GM13977 (cell line): ENCODE measurements around the gene MFAP2.

Source experiments
- DNase-seq: peaks from one replicate; pipeline ENCODE4 v3.0.0; 2012; ENCODE audit warnings: low spot score
- in situ Hi-C: fragments of 300-500 bp; cut with MboI; formaldehyde crosslinking; loops from one replicate; pipeline ENCODE4 v1.12.0; 2022; ENCODE audit warnings: low sequenced_read_pairs, low pct_unique_long_range_greater_than_20kb, mixed read lengths, inconsistent platforms; ENCODE audit not compliant: unreplicated experiment
- TF ChIP-seq, protein P1 (sequence below): IDR thresholded peaks from 2 replicates; pipeline ENCODE4 v1.5.1; 2012; ENCODE audit warnings: mild to moderate bottlenecking, control low read depth; ENCODE audit not compliant: insufficient read depth; ENCODE audit errors: extremely low read depth, missing control alignments

The MFAP2 gene

DNA sequence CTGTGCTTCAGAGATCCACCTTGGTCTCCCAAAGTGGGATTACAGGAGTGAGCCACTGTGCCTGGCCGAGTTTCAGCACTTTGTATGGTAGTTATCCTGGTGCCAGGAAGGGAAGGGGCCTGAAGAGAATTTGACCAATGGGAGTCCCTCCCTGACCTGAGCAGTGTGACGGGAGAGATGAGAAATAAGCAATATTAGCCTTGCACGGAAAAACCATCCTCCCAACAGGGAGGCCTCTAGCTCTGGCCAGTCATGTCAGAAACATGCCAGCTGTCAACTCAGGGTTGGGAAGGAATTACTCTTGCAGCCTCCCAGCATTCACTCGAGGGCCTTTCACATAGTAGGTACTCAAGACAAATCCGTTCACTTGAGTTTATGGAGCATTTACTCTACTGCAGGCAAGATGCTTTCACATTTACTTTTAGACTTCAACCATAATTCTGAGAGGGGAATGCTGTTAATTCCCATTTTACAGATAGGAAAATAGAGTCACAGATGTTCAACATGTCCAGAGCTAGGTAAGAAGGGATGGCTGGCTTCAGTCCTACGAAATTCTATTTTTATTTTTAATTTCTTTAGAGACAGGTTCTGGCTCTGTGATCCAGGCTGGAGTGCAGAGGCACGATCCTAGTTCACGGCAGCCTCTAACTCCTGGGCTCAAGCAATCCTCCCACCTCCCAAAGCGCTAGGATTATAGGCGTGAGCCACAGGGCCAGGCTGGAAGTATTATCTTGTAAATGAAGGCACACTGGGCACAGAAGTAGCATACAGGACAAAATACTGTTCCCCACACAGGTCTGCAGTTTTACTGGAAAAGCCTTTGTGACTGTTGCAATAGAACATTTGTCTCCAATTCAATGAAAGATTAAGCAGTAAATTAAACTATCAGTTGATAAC, 34.5 kb upstream of the MFAP2 start:
- DNase-seq = no peak
- in situ Hi-C loops = no loop called here
- TF ChIP-seq, protein P1, sequence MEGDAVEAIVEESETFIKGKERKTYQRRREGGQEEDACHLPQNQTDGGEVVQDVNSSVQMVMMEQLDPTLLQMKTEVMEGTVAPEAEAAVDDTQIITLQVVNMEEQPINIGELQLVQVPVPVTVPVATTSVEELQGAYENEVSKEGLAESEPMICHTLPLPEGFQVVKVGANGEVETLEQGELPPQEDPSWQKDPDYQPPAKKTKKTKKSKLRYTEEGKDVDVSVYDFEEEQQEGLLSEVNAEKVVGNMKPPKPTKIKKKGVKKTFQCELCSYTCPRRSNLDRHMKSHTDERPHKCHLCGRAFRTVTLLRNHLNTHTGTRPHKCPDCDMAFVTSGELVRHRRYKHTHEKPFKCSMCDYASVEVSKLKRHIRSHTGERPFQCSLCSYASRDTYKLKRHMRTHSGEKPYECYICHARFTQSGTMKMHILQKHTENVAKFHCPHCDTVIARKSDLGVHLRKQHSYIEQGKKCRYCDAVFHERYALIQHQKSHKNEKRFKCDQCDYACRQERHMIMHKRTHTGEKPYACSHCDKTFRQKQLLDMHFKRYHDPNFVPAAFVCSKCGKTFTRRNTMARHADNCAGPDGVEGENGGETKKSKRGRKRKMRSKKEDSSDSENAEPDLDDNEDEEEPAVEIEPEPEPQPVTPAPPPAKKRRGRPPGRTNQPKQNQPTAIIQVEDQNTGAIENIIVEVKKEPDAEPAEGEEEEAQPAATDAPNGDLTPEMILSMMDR = no peak

DNA sequence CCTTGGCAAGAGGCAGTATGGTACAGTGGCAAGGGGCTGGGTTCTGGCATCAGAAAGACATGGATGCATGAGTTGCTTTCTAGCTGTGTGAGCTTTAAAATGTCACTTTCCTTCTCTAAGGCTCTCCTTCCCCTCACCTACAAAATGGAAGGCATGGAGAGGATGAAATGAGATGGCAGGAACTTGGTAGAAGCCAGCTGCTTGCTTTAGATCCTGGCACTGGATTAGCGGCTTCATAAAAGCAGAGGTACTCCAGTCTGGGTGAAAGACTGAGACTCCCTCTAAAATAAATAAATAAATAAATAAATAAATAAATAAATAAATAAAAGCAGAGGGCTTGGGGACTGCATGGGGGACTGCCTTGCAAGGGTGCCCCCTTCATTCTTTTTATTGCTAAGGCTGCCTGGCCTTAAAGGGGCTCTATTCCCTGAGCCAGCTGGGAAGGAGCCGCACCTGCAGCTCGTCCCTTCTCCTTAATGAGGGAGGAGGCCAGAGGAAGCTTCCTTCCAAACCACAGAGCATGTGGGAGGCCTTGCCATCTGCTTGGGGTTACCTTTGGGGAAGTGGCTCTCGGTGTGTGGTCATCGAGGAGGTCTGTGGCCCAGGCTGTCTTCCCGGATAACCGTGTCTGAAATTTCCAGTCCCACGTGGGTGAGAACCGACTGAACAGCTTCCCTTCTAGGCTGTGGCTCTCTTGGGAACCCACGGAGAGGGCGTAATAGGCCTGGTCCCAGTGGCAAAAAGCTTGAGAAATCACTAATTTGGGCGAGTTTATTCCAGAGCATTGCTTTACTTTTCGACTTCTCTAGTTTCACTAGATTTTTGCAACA, 33.3 kb upstream of the MFAP2 start:
- in situ Hi-C loops = no loop called here
- DNase-seq = no peak

DNA sequence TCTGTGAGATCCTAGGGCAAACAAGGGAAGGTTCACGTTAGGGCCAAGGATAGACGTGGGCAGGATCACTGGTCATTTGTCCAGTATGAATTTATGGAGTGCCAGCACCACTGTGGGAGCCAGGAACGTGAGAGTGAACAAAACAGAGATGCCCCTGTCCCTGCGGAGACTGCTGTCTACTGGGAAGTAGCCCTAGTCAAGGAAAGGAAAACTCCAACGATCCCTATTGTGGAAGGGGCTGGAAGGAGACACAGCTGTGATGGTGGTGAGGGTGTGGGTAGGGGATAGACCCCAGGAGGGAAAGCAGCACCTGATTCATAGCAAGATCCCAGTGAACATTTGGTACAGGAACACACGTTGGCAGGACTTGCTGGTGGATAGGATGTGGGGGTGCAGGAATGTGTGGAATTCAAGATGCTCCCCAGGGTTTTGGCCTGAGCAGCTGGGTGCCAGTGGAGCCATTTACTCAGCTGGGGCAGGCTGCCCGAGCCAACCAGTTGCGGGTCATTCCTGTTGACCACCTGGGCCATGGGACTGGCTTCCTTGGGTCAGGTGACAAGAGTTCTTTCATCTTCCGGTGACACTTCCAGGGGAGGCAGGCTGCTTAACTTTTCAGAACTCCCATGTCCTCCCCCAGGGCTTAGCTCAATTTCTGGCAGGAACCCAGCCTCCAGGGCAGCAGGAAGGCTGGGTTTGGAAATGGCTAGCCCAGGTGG, 32.5 kb upstream of the MFAP2 start:
- DNase-seq = no peak
- in situ Hi-C loops = no loop called here

More for the DNA sequence above, 33.3 kb upstream of the MFAP2 start:
- TF ChIP-seq, protein P1 = no peak

DNA sequence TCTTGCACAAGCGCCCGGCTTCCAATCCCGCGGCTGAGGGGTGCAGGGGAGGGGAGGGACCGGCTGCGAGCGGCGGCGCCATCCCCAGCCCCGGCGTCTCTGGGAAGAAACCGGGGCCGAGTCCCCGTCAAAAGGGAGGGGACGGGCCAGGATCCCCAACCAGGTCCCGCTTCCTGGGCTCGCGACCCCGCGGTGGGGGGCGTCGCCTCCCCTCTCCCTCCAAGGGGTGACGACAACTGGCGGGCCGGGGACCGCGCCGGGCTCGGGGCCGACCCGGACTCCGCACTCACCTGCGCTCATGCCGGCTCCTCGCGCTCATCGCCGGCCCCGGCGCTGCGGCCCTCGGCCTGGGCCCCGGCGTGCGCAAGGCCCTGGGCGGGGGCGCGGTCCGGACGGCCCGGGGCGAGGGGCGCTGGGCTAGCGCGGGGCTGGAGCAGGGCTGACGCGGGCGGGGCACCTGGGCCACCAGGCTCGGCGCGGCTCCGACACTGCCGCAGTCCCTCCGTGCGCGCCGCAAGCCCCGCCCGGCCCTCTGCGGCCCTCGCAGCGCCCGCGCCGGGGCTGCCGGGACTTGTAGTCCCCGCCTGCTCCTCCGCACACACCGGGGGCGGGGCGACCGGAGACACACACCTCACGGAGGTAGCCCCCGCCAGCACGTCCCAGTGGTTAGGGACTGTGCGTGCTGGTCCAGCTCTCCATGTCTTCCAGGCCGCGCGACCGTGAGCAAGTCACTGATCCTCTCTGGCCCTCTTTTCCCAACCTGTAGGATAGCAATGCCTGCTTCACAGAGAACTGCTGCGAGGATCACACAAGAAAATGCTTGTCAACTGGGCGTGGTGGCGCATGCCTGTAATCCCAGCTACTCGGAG, 31.3 kb upstream of the MFAP2 start, which contains the start of gene ATP13A2:
TSS of gene ATP13A2 (minus strand) at position 490 of the 869 bp plus-strand sequence. CDS start at position 300, 190 bp downstream.
- TF ChIP-seq, protein P1 = no peak
- DNase-seq = peak; percentile 94
- in situ Hi-C loops = no loop called here

More for the DNA sequence above, 32.5 kb upstream of the MFAP2 start:
- TF ChIP-seq, protein P1 = no peak

DNA sequence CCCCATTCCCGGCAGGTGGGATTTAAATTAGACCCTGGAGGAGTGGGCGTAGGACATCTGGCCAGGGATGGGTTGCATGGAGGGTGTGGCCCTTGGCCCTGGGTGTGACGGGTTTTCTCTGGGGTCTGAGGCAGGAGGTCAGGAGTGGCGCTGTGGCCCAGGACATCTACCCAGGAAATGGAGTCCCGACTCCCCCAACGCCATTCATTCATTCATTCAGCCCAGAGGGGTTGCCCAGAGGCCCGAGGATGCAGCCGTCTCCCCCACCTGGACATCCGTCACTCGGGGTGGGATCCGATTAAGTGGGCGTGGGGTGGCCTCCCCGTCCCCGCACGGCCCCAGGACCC, 30.6 kb upstream of the MFAP2 start:
- in situ Hi-C loops = no loop called here
- DNase-seq = peak; percentile 59
- TF ChIP-seq, protein P1 = no peak
